ENCODE measurements around the gene HENMT1.
"Not testable (repeated sequence)": the region's sequence is repeated elsewhere in the genome, so short reads cannot be mapped to it uniquely, and the experiment has no call there.

The HENMT1 gene

GRCh38 chr1:108691128-108691941 is 30.4 kb upstream of the HENMT1 start:
- Histone ChIP-seq H3K27me3 (ENCODE audit: insufficient read depth, low read depth) (no peaks in the 10 kb centered on the region), H3K79me2 (ENCODE audit: insufficient read depth, low read depth) (peaks cover 50% of the 10 kb centered on the region), H3K27ac (peak overlapping the region; percentile 96)

GRCh38 chr1:108686614-108687313 is 25.9 kb upstream of the HENMT1 start:
- no peak for TF ChIP-seq CTCF (conservative IDR thresholded peaks at IDR 0.05; ENCODE audit: low read depth, low read length)
- Histone ChIP-seq H3K4me3 (IDR thresholded peaks at IDR 0.05; ENCODE audit: insufficient read depth, low read depth, low read length) (no peak overlapping the region), H2AFZ (ENCODE audit: low read depth) (no peak overlapping the region), H3K36me3 (ENCODE audit: insufficient read depth) (no peaks in the 10 kb centered on the region), H3K4me2 (no peak overlapping the region), H3K79me2 (ENCODE audit: insufficient read depth, low read depth) (0 out of 2 replicates have a peak, but pooled peaks cover 11% of the 10 kb centered on the region), H3K27me3 (ENCODE audit: insufficient read depth, low read depth) (no peaks in the 10 kb centered on the region), H3K4me1 (ENCODE audit: low read depth, poor library complexity, severe bottlenecking) (peaks cover 7% of the 10 kb centered on the region), H3K9ac (no peak overlapping the region), H4K20me1 (ENCODE audit: insufficient read depth) (no peaks in the 10 kb centered on the region), H3K27ac (no peak overlapping the region)

More at GRCh38 chr1:108691128-108691941, 30.4 kb upstream of the HENMT1 start:
- Histone ChIP-seq H4K20me1 (ENCODE audit: insufficient read depth) (no peaks in the 10 kb centered on the region; the same call in 1 of the 2 replicates), H3K9ac (peak overlapping the region; percentile 94), H2AFZ (ENCODE audit: low read depth) (peak overlapping the region; percentile 85), H3K4me3 (IDR thresholded peaks at IDR 0.05; ENCODE audit: insufficient read depth, low read depth, low read length) (peak overlapping the region; percentile 69), H3K4me2 (peak overlapping the region; percentile 92), H3K4me1 (ENCODE audit: low read depth, poor library complexity, severe bottlenecking) (peaks cover 18% of the 10 kb centered on the region), H3K36me3 (ENCODE audit: insufficient read depth) (peaks cover 7% of the 10 kb centered on the region; the same call in 1 of the 2 replicates)
- TF ChIP-seq CTCF (conservative IDR thresholded peaks at IDR 0.05; ENCODE audit: low read depth, low read length): no peak

GRCh38 chr1:108685529-108685928 is 24.6 kb upstream of the HENMT1 start:
- Histone ChIP-seq H3K4me1 (ENCODE audit: low read depth, poor library complexity, severe bottlenecking) (no peaks in the 10 kb centered on the region), H3K79me2 (ENCODE audit: insufficient read depth, low read depth) (no peaks in the 10 kb centered on the region), H3K4me3 (IDR thresholded peaks at IDR 0.05; ENCODE audit: insufficient read depth, low read depth, low read length) (no peak overlapping the region), H3K27me3 (ENCODE audit: insufficient read depth, low read depth) (no peaks in the 10 kb centered on the region), H3K4me2 (no peak overlapping the region), H2AFZ (ENCODE audit: low read depth) (no peak overlapping the region), H3K9ac (no peak overlapping the region), H4K20me1 (ENCODE audit: insufficient read depth) (no peaks in the 10 kb centered on the region), H3K27ac (no peak overlapping the region), H3K36me3 (ENCODE audit: insufficient read depth) (no peaks in the 10 kb centered on the region)
- no peak for TF ChIP-seq CTCF (conservative IDR thresholded peaks at IDR 0.05; ENCODE audit: low read depth, low read length)

- not testable (repeated sequence) for H3K36me3 ChIP-seq (ENCODE audit: insufficient read depth); H3K9ac ChIP-seq; H3K4me2 ChIP-seq; H3K4me3 ChIP-seq (IDR thresholded peaks at IDR 0.05; ENCODE audit: insufficient read depth, low read depth, low read length); H4K20me1 ChIP-seq (ENCODE audit: insufficient read depth); H3K27me3 ChIP-seq (ENCODE audit: insufficient read depth, low read depth); H3K27ac ChIP-seq; H3K4me1 ChIP-seq (ENCODE audit: low read depth, poor library complexity, severe bottlenecking); H3K79me2 ChIP-seq (ENCODE audit: insufficient read depth, low read depth); H2AFZ ChIP-seq (ENCODE audit: low read depth)
Observed at GRCh38 chr1:108681701-108682100, 20.8 kb upstream of the HENMT1 start.
